Endothelial cell of umbilical vein (primary cell): Measurements from ENCODE around the gene FRK. TPM values are rescaled to one million over a fixed set of nuclear protein-coding genes. Genes with fewer than 3 reads are reported as not detected.

Experiments
- BruUV-seq: library from RNA; stranded (reverse); fragments of 400-500 nt; replicated peaks from 2 replicates; lab custom pipeline; 2021; lab: Mats Ljungman, UMichigan
- CTCF ChIA-PET: fragments of 300-600, 350-600 bp; sonication (Branson Sonifier 250); formaldehyde crosslinking; loops from one replicate; lab custom pipeline; 2021; ENCODE audit warnings: antibody characterized with exemption, inconsistent platforms; lab: Charles Lee
- POLR2A ChIA-PET: fragments of 300-600, 350-600 bp; sonication (Branson Sonifier 250); formaldehyde crosslinking; loops from one replicate; lab custom pipeline; 2021; ENCODE audit warnings: antibody characterized with exemption, inconsistent platforms; lab: Charles Lee
- DNase-seq: peaks from one replicate; pipeline ENCODE4 v3.0.0-alpha.2; 2011; ENCODE audit warnings: low read depth, low spot score
- FAIRE-seq: peaks from 2 replicates; lab custom pipeline; 2011; peaks lifted over from hg19 to GRCh38; lab: Jason Lieb, UNC
- H2AFZ ChIP-seq: 2 replicates; pipeline ENCODE4 v1.6.0; 2012; ENCODE audit warnings: low read depth, low read length, control low read depth, inconsistent platforms
- H3K27ac ChIP-seq: 2 replicates; pipeline ENCODE4 v1.5.1; 2011; ENCODE audit warnings: low read depth, mild to moderate bottlenecking, control low read depth, low read length, moderate library complexity; ENCODE audit not compliant: insufficient read depth
- H3K27me3 ChIP-seq, 2 experiments: 2 replicates each; pipeline versions ENCODE4 v1.6.0 to v1.6.1; 2011; ENCODE audit warnings: low read length in 2 of 2, mixed read lengths in 1 of 2; ENCODE audit not compliant: control insufficient read depth in 2 of 2, insufficient read depth in 2 of 2
- H3K36me3 ChIP-seq, 2 experiments: 2 replicates in 1 of 2; 3 replicates in 1 of 2; pipeline ENCODE4 v1.5.1; 2011; ENCODE audit warnings: low read length in 2 of 2, mild to moderate bottlenecking in 1 of 2, moderate library complexity in 1 of 2; ENCODE audit not compliant: control insufficient read depth in 2 of 2, insufficient read depth in 2 of 2; ENCODE audit errors: extremely low read depth in 1 of 2
- H3K4me1 ChIP-seq: 3 replicates; pipeline ENCODE4 v1.5.1; 2011; ENCODE audit warnings: mild to moderate bottlenecking, low read length; ENCODE audit not compliant: control insufficient read depth, insufficient read depth; ENCODE audit errors: extremely low read depth
- H3K4me2 ChIP-seq: 2 replicates; pipeline ENCODE4 v1.6.1; 2011; ENCODE audit warnings: low read length, control low read depth, mixed read lengths; ENCODE audit not compliant: insufficient read depth
- H3K4me3 ChIP-seq, 3 experiments: fragments of 200-600 bp in 1 of 3; sonication (generic), shearing (Covaris generic) in 1 of 3; replicated peaks in 1 of 3; 2 replicates each; pipeline ENCODE4 v1.5.1; 2011 to 2016; ENCODE audit warnings: control low read depth in 3 of 3, low read length in 3 of 3, mild to moderate bottlenecking in 2 of 3, inconsistent platforms in 1 of 3, low read depth in 1 of 3, moderate library complexity in 1 of 3; ENCODE audit not compliant: insufficient read depth in 1 of 3
- H3K79me2 ChIP-seq: 2 replicates; pipeline ENCODE4 v1.6.0; 2012; ENCODE audit warnings: low read length, inconsistent platforms; ENCODE audit not compliant: control insufficient read depth, insufficient read depth
- H3K9ac ChIP-seq: replicated peaks from 2 replicates; pipeline ENCODE3; 2011; ENCODE audit warnings: low read length, control low read depth; ENCODE audit not compliant: insufficient read depth; ENCODE audit errors: extremely low read depth
- H3K9me1 ChIP-seq: replicated peaks from 3 replicates; pipeline ENCODE4 v1.6.0; 2011; ENCODE audit warnings: mild to moderate bottlenecking, low read length; ENCODE audit not compliant: control insufficient read depth, insufficient read depth; ENCODE audit errors: extremely low read depth
- H3K9me3 ChIP-seq: replicated peaks from 2 replicates; pipeline ENCODE4 v1.5.1; 2012; ENCODE audit warnings: low read length, inconsistent platforms; ENCODE audit not compliant: control insufficient read depth, insufficient read depth
- H4K20me1 ChIP-seq: replicated peaks from 2 replicates; pipeline ENCODE3; 2011; ENCODE audit warnings: mild to moderate bottlenecking, low read length; ENCODE audit not compliant: control insufficient read depth, insufficient read depth; ENCODE audit errors: extremely low read depth
- EZH2 ChIP-seq: IDR thresholded peaks from 2 replicates; pipeline ENCODE4 v1.6.1; 2012; ENCODE audit warnings: borderline replicate concordance, low read depth, mild to moderate bottlenecking, moderate library complexity, low read length, inconsistent platforms; ENCODE audit not compliant: severe bottlenecking
- FOS ChIP-seq: IDR thresholded peaks from 2 replicates; pipeline ENCODE4 v1.6.1; 2011; ENCODE audit warnings: mild to moderate bottlenecking, low read length, moderate library complexity, borderline replicate concordance; ENCODE audit not compliant: insufficient read depth
- GATA2 ChIP-seq: IDR thresholded peaks from 2 replicates; pipeline ENCODE4 v1.7.0; 2011; ENCODE audit warnings: low read depth, mild to moderate bottlenecking, moderate library complexity, mixed read lengths, low read length; ENCODE audit not compliant: insufficient read length, insufficient read depth
- JUN ChIP-seq: IDR thresholded peaks from 2 replicates; pipeline ENCODE4 v1.6.1; 2011; ENCODE audit warnings: borderline replicate concordance, low read depth; ENCODE audit not compliant: insufficient read length, insufficient read depth
- MYC ChIP-seq: IDR thresholded peaks from one replicate; pipeline ENCODE4 v1.6.1; 2011; ENCODE audit warnings: mild to moderate bottlenecking, low read depth, low read length
- POLR2A ChIP-seq: IDR thresholded peaks from 2 replicates; pipeline ENCODE4 v1.6.1; 2012; ENCODE audit warnings: low read depth, mild to moderate bottlenecking, control low read depth, low read length
- POLR2AphosphoS5 ChIP-seq: IDR thresholded peaks from 2 replicates; pipeline ENCODE4 v1.6.1; 2012; ENCODE audit warnings: low read depth, mild to moderate bottlenecking, control low read depth, low read length, moderate library complexity; ENCODE audit not compliant: insufficient read depth
- dilution Hi-C: fragments of 300-500 bp; cut with MboI; formaldehyde crosslinking; loops from one replicate; pipeline ENCODE4 v1.15.0; 2019; ENCODE audit warnings: low sequenced_read_pairs; ENCODE audit not compliant: extremely low pct_ligation_motif_present
- intact Hi-C: fragments of 100-400 bp; cut with micrococcal nuclease; formaldehyde crosslinking; loops from one replicate; pipeline ENCODE4 v1.10.0; 2022
- polyA plus RNA-seq, 4 experiments: library from polyadenylated mRNA; depleted of rRNA in 3 of 4; stranded (reverse) in 3 of 4; unstranded in 1 of 4; fragments of >200 nt; gene quantifications; 2 replicates each; pipeline versions ENCODE4 v1.2.1 to v1.2.3, GENCODE V29; 2011 to 2012; ENCODE audit warnings: missing spikeins in 1 of 4
- total RNA-seq: library from RNA; stranded (reverse); gene quantifications from 2 replicates; pipeline ENCODE4 v1.2.3, GENCODE V29; 2021
- TF ChIP-seq, protein P1 (sequence below): IDR thresholded peaks from 2 replicates; pipeline ENCODE4 v1.6.1; 2011; ENCODE audit not compliant: insufficient read depth, insufficient read length
- TF ChIP-seq, protein P2 (sequence below), 2 donors: IDR thresholded peaks; 1 replicate in 1 of 2; 2 replicates in 1 of 2; pipeline ENCODE4 v1.5.1; 2011; ENCODE audit warnings: low read length in 2 of 2, mild to moderate bottlenecking in 2 of 2, moderate library complexity in 2 of 2, control low read depth in 1 of 2, inconsistent platforms in 1 of 2, low read depth in 1 of 2; ENCODE audit not compliant: insufficient read depth in 1 of 2; ENCODE audit errors: extremely low read depth in 1 of 2

FRK gene
- total and polyA plus RNA-seq, 2 donors (not counting 3 experiments of a cell fraction or from before 2014, with no cell fraction given) = 0.01 TPM; not detected in 1

DNA sequence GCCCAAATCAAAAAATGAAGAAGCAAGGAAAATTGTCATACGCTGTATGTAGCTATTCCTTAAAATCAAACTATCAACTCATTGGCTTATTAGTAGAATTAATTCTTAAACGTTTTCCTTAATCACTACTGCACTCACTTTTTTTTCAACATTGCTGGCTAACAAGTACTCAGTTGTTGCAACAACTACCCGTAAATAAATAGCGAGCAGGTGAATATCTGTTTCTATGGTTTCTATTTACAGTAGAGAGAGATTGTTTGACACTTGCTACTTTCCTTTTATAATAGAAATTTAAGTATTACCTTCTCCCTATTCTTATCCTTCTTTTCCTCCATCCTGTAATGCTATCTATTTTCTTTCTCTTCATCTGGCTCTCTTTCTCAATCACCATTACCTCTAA, 25.1 kb downstream of the FRK start:
- no peak for FAIRE-seq
- dilution Hi-C loops = no loop called here
- no peaks in the 10 kb centered on the region for H3K9me3 ChIP-seq

DNA sequence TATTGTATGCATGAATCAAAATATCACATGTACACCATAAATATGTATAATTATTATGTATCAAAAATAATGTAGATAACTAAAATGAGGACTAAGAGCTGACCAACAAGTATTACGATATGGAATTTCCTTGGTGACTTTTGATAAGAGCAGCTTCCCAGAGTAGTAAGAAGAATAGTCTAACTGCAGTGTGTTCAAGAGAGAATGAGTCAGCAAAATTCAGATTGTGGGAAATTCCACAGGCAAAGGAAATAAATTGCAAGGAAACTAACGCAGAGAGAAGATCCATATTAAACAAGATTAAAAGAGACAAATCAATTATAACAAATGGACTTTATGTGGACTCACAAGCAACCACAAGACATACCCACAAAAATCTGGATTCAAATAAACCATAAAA, 26.4 kb downstream of the FRK start:
- Histone ChIP-seq H4K20me1 (no peaks in the 10 kb centered on the region), H3K27ac (no peak overlapping the region), H3K4me3 (no peak overlapping the region), H3K9me3 (no peaks in the 10 kb centered on the region), H3K9ac (no peak overlapping the region), H3K4me1 (no peaks in the 10 kb centered on the region), H3K79me2 (no peaks in the 10 kb centered on the region), H3K4me2 (no peak overlapping the region), H3K36me3 (no peaks in the 10 kb centered on the region), H2AFZ (peak overlapping the region; percentile 45), H3K27me3 (no peaks in the 10 kb centered on the region), H3K9me1 (no peaks in the 10 kb centered on the region)
- ChIA-PET CTCF (interaction anchor here (0.9 to 1.0 kb wide), 2 partner anchors 23 to 63 kb away, joined by 3 to 4 read pairs; no protein-coding TSS in a partner anchor), POLR2A (no interaction called here)
- TF ChIP-seq, protein P1, sequence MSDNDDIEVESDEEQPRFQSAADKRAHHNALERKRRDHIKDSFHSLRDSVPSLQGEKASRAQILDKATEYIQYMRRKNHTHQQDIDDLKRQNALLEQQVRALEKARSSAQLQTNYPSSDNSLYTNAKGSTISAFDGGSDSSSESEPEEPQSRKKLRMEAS = no peak
- TF ChIP-seq, protein P2, sequence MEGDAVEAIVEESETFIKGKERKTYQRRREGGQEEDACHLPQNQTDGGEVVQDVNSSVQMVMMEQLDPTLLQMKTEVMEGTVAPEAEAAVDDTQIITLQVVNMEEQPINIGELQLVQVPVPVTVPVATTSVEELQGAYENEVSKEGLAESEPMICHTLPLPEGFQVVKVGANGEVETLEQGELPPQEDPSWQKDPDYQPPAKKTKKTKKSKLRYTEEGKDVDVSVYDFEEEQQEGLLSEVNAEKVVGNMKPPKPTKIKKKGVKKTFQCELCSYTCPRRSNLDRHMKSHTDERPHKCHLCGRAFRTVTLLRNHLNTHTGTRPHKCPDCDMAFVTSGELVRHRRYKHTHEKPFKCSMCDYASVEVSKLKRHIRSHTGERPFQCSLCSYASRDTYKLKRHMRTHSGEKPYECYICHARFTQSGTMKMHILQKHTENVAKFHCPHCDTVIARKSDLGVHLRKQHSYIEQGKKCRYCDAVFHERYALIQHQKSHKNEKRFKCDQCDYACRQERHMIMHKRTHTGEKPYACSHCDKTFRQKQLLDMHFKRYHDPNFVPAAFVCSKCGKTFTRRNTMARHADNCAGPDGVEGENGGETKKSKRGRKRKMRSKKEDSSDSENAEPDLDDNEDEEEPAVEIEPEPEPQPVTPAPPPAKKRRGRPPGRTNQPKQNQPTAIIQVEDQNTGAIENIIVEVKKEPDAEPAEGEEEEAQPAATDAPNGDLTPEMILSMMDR (IDR thresholded peaks at IDR 0.05; ENCODE audit: extremely low read depth in 1 of 2, insufficient read depth in 1 of 2, low read depth in 1 of 2, low read length in 2 of 2) = no peak
- TF ChIP-seq FOS (no peak), JUN (no peak), MYC (no peak), POLR2A (no peak), GATA2 (no peak), EZH2 (no peak), POLR2AphosphoS5 (no peak)
- intact Hi-C loops = no loop called here
- peak; percentile 36 for DNase-seq
- BruUV-seq = no TSS peak
- dilution Hi-C loops = no loop called here
- no peak for FAIRE-seq

More for the DNA sequence above, 25.1 kb downstream of the FRK start:
- no peak overlapping the region for H2AFZ ChIP-seq
- no peaks in the 10 kb centered on the region for H3K9me1 ChIP-seq
- TF ChIP-seq POLR2A (no peak), MYC (no peak), FOS (no peak), EZH2 (no peak), POLR2AphosphoS5 (no peak)
- TF ChIP-seq, protein P2 (IDR thresholded peaks at IDR 0.05; ENCODE audit: extremely low read depth in 1 of 2, insufficient read depth in 1 of 2, low read depth in 1 of 2, low read length in 2 of 2) = no peak
- DNase-seq = no peak
- no peak overlapping the region for H3K9ac ChIP-seq
- ChIA-PET POLR2A (no interaction called here), CTCF (interaction anchor here (0.9 kb wide), 1 partner anchor 25 kb away, joined by 3 read pairs; no protein-coding TSS in a partner anchor)
- no peaks in the 10 kb centered on the region for H4K20me1 ChIP-seq
- H3K27me3 ChIP-seq = no peaks in the 10 kb centered on the region
- H3K4me3 ChIP-seq = no peak overlapping the region
- intact Hi-C loops = no loop called here
- no peak overlapping the region for H3K4me2 ChIP-seq
- no peaks in the 10 kb centered on the region for H3K79me2 ChIP-seq
- no peaks in the 10 kb centered on the region for H3K36me3 ChIP-seq
- no peaks in the 10 kb centered on the region for H3K4me1 ChIP-seq
- no peak overlapping the region for H3K27ac ChIP-seq
- BruUV-seq = no TSS peak
